HG03558 (cell line): ENCODE results near the gene HLA-DRA.
A peak's percentile ranks its signal among the peaks of the same experiment; 100 is the strongest.

ENCODE experiments used
- ATAC-seq: cut with Tn5 transposase; IDR thresholded peaks from one replicate; pipeline ENCODE4 v1.9.1; 2021; ENCODE audit warnings: moderate number of reproducible peaks; ENCODE audit not compliant: unreplicated experiment; ENCODE audit errors: extremely low read depth

HLA-DRA gene

DNA sequence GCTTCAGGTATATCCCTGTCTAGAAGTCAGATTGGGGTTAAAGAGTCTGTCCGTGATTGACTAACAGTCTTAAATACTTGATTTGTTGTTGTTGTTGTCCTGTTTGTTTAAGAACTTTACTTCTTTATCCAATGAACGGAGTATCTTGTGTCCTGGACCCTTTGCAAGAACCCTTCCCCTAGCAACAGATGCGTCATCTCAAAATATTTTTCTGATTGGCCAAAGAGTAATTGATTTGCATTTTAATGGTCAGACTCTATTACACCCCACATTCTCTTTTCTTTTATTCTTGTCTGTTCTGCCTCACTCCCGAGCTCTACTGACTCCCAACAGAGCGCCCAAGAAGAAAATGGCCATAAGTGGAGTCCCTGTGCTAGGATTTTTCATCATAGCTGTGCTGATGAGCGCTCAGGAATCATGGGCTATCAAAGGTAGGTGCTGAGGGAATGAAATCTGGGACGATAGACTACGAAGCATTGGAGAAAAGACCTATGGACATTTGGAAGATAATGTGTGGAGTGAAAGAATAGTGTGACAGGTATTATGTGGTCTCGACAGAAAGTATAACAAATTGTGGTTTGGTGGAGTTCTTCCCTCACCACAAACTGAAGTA is at the start of gene HLA-DRA:
HLA-DRA (plus strand) TSS at position 286 of the 613 bp plus-strand sequence; CDS start at position 350, 64 bp downstream.
- peak; percentile 40 for ATAC-seq

DNA sequence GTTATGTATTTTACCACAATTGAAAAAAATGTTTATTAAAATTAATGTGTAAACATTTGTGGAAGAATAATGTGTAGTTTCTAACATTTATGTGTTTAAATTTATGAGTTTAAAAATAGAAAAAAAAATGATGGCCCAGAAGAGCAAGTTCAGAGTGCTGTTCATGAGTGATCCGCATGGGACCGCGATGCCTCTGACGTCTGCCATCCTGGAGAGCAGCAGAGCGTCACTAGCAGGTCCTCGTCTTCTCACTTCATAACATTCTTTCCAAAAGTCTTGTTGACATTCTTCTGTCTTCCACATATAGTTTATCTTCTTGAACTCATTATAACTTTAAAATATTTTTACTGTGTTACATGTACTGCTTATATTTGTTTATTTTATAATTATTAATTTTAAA is 48.2 kb upstream of the HLA-DRA start:
- no peak for ATAC-seq

DNA sequence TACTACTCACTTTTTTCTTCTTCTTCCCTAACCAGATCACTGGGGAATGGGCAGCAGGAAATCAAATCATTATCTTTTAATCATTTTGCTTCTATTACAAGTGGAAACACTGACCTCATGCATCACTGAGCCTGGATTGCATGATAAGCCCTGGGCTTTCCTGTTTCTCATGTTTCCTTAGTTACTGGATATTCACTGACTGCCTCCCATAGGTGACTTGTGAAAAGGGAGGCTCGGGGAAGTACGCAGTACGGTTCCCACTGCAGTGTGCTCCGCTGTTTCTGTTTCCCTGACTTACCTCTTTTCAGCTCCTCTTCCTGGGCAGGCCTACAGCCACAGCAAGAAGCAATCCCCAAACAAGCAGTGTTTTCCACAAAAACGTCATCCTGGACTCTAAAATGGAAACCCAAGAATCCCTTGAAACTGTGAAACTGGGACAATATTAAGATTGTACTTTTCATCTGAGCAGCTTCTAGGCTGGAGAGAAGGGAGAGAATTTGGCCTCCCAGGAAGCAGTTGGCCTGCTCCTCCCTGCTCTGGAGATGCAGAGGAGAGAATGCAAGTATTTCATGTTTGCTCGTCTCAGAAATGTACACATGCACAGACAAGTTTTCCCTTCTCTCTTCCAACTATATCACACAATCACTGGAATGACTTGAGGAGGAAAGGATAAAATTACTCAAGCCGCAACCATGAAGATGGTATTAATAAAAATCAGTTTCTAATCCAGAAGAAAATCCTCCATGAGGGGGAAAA is 45.8 kb upstream of the HLA-DRA start:
- no peak for ATAC-seq

DNA sequence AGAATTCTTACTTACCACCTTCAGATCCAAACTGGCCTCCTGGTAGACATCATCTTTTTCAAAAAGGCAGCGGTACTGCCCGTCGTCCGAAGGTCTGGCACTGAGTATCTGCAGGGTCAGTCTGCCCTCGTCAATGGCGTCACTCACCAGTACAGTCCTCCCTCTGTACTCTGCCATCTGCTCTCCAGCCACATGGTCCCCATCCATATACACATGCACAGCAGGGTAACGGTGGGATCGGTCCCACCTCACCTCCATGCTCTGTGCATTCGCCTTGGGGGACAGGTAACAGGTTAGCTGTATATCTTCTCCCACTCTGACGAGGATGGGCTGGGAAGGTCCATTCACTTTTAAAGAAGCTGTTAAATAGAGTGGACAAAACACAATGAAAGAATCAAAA is 43.7 kb upstream of the HLA-DRA start:
- ATAC-seq = no peak

DNA sequence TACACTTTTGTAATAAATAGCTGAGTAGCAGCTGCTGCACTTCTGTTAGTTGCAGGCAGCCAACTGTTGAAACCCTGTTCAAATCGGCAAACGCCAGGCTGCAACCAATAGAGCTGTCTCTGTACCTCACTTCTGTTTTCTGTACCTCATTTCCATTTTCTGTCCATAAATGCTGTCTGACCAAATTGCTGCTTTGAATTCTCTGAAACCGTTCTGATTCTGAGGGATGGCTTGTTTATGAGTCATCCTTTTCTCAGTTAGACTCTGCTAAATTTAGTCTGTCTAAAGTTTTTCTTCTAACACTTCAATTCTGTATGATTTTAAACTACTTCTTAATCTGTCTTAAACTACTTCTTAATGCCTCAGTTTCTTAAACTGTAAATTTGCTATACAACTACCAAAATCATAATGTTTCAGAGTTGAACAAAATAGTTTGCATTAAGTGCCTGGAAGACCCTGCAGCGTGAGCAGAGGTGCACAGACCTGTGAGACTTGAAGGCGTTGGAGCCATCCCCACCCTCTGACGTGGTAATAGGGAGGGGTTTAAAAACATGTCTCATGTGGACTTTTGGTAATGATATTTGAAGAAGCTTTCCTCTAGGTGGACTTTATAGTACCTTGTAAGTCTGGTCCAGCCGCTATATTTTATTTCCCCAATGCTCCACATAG is 42.3 kb upstream of the HLA-DRA start:
- ATAC-seq = peak; percentile 74

DNA sequence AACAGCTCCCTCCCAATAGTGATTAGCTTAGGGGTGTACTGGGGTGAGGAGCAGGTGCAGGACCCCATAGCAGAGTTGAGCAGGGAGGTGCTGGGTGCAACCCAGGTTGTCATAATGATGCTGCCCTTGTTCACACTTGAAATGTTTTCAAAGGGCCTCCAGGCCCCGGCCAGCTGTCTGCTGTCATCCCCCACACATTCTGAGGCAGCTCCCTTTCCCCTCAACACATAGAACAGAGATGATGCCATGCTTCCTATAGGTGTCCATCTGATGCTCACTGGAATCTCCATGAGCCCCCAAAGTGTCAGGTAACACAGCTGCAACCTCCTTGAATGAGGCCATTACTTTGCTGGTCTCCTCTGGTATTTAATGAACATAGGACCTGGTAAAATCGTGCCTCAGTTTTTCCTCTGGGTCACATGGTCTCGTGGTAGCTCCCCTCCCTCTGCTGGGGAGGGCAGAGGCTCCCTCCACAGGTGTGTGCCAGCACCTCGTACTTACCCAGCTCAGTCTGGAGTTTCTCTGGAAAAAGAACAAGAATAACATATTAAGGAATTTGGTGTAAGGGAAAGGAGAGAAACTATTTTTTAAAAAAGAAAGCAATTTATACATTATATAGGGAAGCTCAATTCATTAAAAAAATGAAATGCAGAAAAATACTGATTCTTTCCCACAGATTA is 38.3 kb upstream of the HLA-DRA start:
- ATAC-seq = no peak

DNA sequence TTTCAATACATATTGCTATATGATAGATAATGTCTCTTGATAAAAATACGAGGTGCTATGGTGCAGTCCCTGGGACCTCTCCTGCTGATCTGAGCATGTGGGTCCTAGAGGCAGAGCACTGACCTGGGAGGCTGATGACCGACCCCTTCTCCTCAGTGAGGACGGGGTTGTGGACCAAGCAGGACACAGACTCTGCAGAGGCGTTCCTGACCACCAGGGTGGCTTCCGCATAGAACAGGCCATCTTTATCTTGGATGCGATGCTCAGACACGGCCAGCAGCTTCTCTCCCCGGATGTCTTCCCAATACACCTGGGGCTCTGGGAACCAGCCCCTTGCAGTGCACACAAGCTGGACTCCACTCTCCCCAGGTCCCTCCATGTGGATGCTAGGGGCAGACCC is 36.9 kb upstream of the HLA-DRA start:
- no peak for ATAC-seq

- no peak for ATAC-seq
Measured at GRCh38 chr6:32405656-32406055, 34.0 kb upstream of the HLA-DRA start.

DNA sequence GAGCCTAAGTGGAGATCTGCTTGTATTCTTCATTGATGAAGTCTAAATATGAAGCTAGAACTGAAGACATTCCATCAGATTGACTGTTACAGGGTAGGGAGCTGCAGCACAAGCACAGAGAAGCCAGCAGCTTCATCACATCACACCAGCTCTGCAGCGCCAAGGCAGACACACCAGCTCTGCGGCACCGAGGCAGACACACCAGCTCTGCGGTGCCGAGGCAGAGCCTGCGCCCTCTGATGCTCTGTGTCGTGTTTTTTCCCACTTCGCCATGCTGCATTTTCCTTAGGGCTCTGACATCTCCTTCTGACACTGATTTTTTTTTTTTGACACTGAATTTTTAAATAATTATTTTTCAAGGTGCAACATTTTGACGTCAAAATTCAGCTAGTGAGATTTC is 33.5 kb upstream of the HLA-DRA start:
- no peak for ATAC-seq

GRCh38 chr6:32406857-32407256 is 32.8 kb upstream of the HLA-DRA start, which contains the start of gene BTNL2:
Gene BTNL2, minus strand, starts transcription at chr6:32407181. Its CDS starts 58 bp downstream, at chr6:32407123.
- ATAC-seq = no peak

DNA sequence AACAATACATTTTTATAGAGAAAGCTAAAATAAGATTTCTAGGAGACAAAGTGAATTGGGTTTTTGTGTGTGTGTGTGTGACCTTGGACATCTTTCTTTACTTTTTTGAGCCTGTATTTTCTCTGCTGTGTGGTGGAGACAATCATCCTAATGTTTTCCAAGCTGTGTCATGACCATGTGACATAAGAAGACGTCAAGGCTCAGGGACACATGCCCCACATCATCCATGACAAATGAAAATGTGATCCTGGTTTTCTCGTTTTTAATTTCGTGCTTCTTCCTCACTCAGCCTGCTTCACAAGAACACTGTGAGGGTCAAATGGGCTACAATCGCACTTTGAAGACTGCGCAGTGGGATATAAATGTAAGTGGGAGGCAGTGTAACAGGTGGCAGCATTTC is 28.8 kb upstream of the HLA-DRA start:
- no peak for ATAC-seq

- ATAC-seq = no peak
Measured at GRCh38 chr6:32411566-32412327, 27.9 kb upstream of the HLA-DRA start.

- ATAC-seq = no peak
Measured at GRCh38 chr6:32413427-32414047, 26.1 kb upstream of the HLA-DRA start.

- ATAC-seq = no peak
Measured at GRCh38 chr6:32415521-32416019, 24.1 kb upstream of the HLA-DRA start.

- ATAC-seq = no peak
Measured at GRCh38 chr6:32416036-32416435, 23.7 kb upstream of the HLA-DRA start.

DNA sequence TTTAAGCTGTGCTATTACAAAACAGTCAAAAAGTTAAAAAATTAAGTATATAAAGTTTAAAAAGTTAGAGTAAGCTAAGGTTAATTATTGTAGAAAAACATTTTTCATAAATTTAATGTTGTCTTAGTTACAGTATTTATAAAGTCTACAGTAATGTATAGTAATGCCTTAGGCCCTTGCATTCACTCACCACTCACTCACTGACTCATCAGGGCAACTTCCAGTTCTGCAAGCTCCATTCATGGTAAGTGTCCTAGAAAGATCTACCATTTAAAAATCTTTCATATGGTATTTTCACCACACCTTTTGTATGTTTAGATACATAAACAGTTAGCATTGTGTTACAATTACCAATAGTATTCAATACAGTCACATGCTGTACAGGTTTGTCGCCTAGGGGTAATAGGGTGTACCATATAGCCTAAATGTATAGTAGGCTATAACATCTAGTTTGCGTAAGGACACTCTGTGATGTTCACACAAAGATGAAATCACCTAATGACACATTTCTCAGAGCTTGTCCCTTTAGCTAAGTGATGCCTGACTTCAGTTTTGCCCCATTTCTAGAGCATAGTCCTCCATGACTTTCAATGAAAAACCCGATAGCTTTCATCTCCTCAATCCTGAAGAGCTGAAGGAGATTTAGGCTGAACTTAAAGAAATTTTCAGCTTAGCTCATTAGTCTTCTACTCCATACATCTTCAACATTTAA is 14.9 kb upstream of the HLA-DRA start:
- no peak for ATAC-seq

- ATAC-seq = no peak
Measured at GRCh38 chr6:32426338-32426737, 13.3 kb upstream of the HLA-DRA start.

- no peak for ATAC-seq
Measured at GRCh38 chr6:32427218-32427617, 12.5 kb upstream of the HLA-DRA start.

DNA sequence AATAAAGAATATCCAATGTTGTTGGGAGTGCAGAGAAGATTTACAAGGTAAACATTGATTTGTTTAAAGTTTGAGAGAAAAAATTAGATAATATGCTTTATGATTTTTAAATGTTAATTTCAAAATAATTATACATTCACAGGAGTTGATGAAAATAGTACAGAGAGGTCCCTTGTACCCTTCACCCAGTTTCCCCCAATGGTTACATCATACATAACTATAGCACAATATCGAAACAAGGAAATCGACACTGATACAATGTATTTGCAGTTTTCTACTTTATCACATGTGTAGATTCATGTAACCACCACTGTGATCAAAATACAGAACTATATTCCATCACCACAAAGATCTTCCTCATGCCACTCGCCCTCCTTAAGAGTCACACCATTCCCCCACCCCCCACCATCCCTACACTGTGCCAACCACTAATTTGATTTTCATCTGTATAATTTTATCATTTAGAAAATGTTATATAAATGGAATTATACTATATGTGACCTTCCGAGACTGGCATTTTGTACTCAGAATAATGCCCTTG is 11.7 kb upstream of the HLA-DRA start:
- ATAC-seq = no peak
